HL-60 (cell line): Measurements from ENCODE around the gene RHOU.

ENCODE experiments used
- CTCF ChIP-seq: IDR thresholded peaks from one replicate; pipeline ENCODE4 v1.5.1; 2011; ENCODE audit warnings: low read length, control low read depth, inconsistent platforms; ENCODE audit not compliant: insufficient read depth
- GABPA ChIP-seq: IDR thresholded peaks from 2 replicates; pipeline ENCODE4 v1.6.1; 2012; ENCODE audit warnings: low read depth
- POLR2AphosphoS5 ChIP-seq: IDR thresholded peaks from 2 replicates; pipeline ENCODE4 v1.6.1; 2012; ENCODE audit warnings: low read depth
- REST ChIP-seq: IDR thresholded peaks from 2 replicates; pipeline ENCODE4 v1.6.1; 2012; ENCODE audit warnings: low read depth; ENCODE audit not compliant: insufficient replicate concordance
- SPI1 ChIP-seq: IDR thresholded peaks from 2 replicates; pipeline ENCODE4 v1.6.1; 2012; ENCODE audit warnings: low read depth, mild to moderate bottlenecking, borderline replicate concordance

GRCh38 chr1:228721407-228721806 lies 13.9 kb upstream of the RHOU start:
- TF ChIP-seq CTCF = no peak
- TF ChIP-seq SPI1 = no peak
- no peak for TF ChIP-seq POLR2AphosphoS5
- no peak for TF ChIP-seq GABPA
- no peak for TF ChIP-seq REST
